H1 (cell line): Measurements from ENCODE around the gene IRGQ. TPM values are rescaled to one million over a fixed set of nuclear protein-coding genes. Genes with fewer than 3 reads are reported as not detected.

Experiments used
- CTCF ChIA-PET: fragments of 300-600 bp; sonication (Branson Sonifier 250); formaldehyde crosslinking; loops from one replicate; lab custom pipeline; 2021; ENCODE audit not compliant: partially characterized antibody; lab: Charles Lee
- POLR2A ChIA-PET: fragments of 300-600 bp; sonication (Branson Sonifier 250); formaldehyde crosslinking; loops from one replicate; lab custom pipeline; 2021; ENCODE audit warnings: inconsistent platforms; ENCODE audit not compliant: partially characterized antibody; lab: Charles Lee
- DNase-seq, 2 experiments: peaks; one replicate each; pipeline versions ENCODE4 v3.0.0 to v3.0.0-alpha.2; 2010 to 2022; ENCODE audit warnings: low spot score in 2 of 2, low read depth in 1 of 2, mixed read lengths in 1 of 2
- FAIRE-seq: peaks from 2 replicates; lab custom pipeline; 2011; peaks lifted over from hg19 to GRCh38; lab: Jason Lieb, UNC
- H2AFZ ChIP-seq: 2 replicates; pipeline ENCODE4 v1.8.1; 2012; ENCODE audit warnings: low read length, inconsistent platforms
- H2AK5ac ChIP-seq: 2 replicates; pipeline ENCODE4 v1.6.1; 2013; ENCODE audit warnings: low read depth, low read length
- H2BK120ac ChIP-seq: replicated peaks from 2 replicates; pipeline ENCODE3; 2013; ENCODE audit warnings: low read depth, low read length, inconsistent platforms
- H2BK12ac ChIP-seq: 2 replicates; pipeline ENCODE4 v1.6.1; 2013; ENCODE audit warnings: low read depth, low read length
- H2BK15ac ChIP-seq: 2 replicates; pipeline ENCODE4 v1.6.1; 2013; ENCODE audit warnings: low read length
- H2BK20ac ChIP-seq: 2 replicates; pipeline ENCODE4 v1.6.1; 2013; ENCODE audit warnings: low read length
- H2BK5ac ChIP-seq: 2 replicates; pipeline ENCODE4 v1.6.1; 2013; ENCODE audit warnings: low read depth, low read length
- H3K14ac ChIP-seq: 2 replicates; pipeline ENCODE4 v1.6.1; 2013; ENCODE audit warnings: inconsistent platforms; ENCODE audit not compliant: insufficient read length
- H3K18ac ChIP-seq: 2 replicates; pipeline ENCODE4 v1.6.1; 2013; ENCODE audit warnings: low read length; ENCODE audit errors: extremely low read depth
- H3K23ac ChIP-seq: 2 replicates; pipeline ENCODE4 v1.6.1; 2013; ENCODE audit warnings: inconsistent platforms; ENCODE audit not compliant: insufficient read length
- H3K23me2 ChIP-seq: 2 replicates; pipeline ENCODE4 v1.6.1; 2013; ENCODE audit warnings: low read depth, low read length
- H3K27ac ChIP-seq: 2 replicates; pipeline ENCODE4 v1.6.1; 2011; ENCODE audit warnings: low read depth, low read length, inconsistent platforms
- H3K27me3 ChIP-seq, 4 experiments: replicated peaks in 1 of 4; 1 replicate in 1 of 4; 2 replicates in 3 of 4; pipeline versions ENCODE4 v1.6.1 to v1.8.1; 2011 to 2013; ENCODE audit warnings: low read length in 3 of 4, mild to moderate bottlenecking in 3 of 4, inconsistent platforms in 2 of 4, mixed read lengths in 2 of 4, moderate library complexity in 1 of 4; ENCODE audit not compliant: control insufficient read depth in 3 of 4, insufficient read depth in 3 of 4; ENCODE audit errors: extremely low read depth in 1 of 4
- H3K36me3 ChIP-seq, 4 experiments: 2 replicates each; pipeline versions ENCODE4 v1.6.1 to v1.8.1; 2011 to 2013; ENCODE audit warnings: mild to moderate bottlenecking in 4 of 4, low read length in 3 of 4, moderate library complexity in 2 of 4, control low read depth in 1 of 4, inconsistent platforms in 1 of 4; ENCODE audit not compliant: insufficient read depth in 4 of 4, control insufficient read depth in 2 of 4
- H3K4ac ChIP-seq: replicated peaks from 2 replicates; pipeline ENCODE3; 2013; ENCODE audit warnings: low read length, low read depth, mixed read lengths, inconsistent platforms; ENCODE audit not compliant: insufficient read length
- H3K4me1 ChIP-seq, 4 experiments: replicated peaks in 1 of 4; 1 replicate in 1 of 4; 2 replicates in 3 of 4; pipeline versions ENCODE4 v1.6.1 to v1.8.1; 2011 to 2013; ENCODE audit warnings: low read length in 3 of 4, inconsistent platforms in 2 of 4, mixed read lengths in 1 of 4; ENCODE audit not compliant: insufficient read depth in 4 of 4, control insufficient read depth in 3 of 4
- H3K4me2 ChIP-seq, 2 experiments: 2 replicates each; pipeline versions ENCODE4 v1.6.1 to v1.8.1; 2011 to 2013; ENCODE audit warnings: low read depth in 2 of 2, low read length in 2 of 2, control low read depth in 1 of 2, inconsistent platforms in 1 of 2, mild to moderate bottlenecking in 1 of 2; ENCODE audit not compliant: insufficient read depth in 1 of 2
- H3K4me3 ChIP-seq, 4 experiments: fragments of 200-600, 300-600 bp in 1 of 4; sonication (generic), shearing (Covaris generic), sonication (Bioruptor Twin) in 1 of 4; 2 replicates each; pipeline versions ENCODE4 v1.5.1 to v1.8.1; 2011 to 2016; ENCODE audit warnings: low read length in 4 of 4, low read depth in 3 of 4, control low read depth in 2 of 4, inconsistent platforms in 2 of 4, mild to moderate bottlenecking in 2 of 4, mixed read lengths in 1 of 4, moderate library complexity in 1 of 4; ENCODE audit not compliant: insufficient read depth in 2 of 4; ENCODE audit errors: extremely low read depth in 1 of 4
- H3K56ac ChIP-seq: replicated peaks from 2 replicates; pipeline ENCODE3; 2013; ENCODE audit warnings: low read depth, mild to moderate bottlenecking, mixed read lengths, low read length, inconsistent platforms; ENCODE audit not compliant: insufficient read length
- H3K79me1 ChIP-seq: 2 replicates; pipeline ENCODE4 v1.6.1; 2013; ENCODE audit warnings: low read depth, low read length, control low read depth
- H3K79me2 ChIP-seq, 2 experiments: 2 replicates each; pipeline versions ENCODE4 v1.6.1 to v1.8.1; 2012 to 2013; ENCODE audit warnings: low read length in 2 of 2, mild to moderate bottlenecking in 2 of 2, inconsistent platforms in 1 of 2; ENCODE audit not compliant: insufficient read depth in 2 of 2, control insufficient read depth in 1 of 2
- H3K9ac ChIP-seq, 4 experiments: replicated peaks in 1 of 4; 1 replicate in 1 of 4; 2 replicates in 3 of 4; pipeline versions ENCODE4 v1.6.1 to v1.8.1; 2011 to 2013; ENCODE audit warnings: low read depth in 3 of 4, low read length in 3 of 4, control low read depth in 2 of 4, mild to moderate bottlenecking in 2 of 4, moderate library complexity in 2 of 4, inconsistent platforms in 1 of 4; ENCODE audit errors: extremely low read depth in 1 of 4
- H3K9me3 ChIP-seq, 2 experiments: 2 replicates each; pipeline versions ENCODE4 v1.6.1 to v1.8.1; 2012 to 2013; ENCODE audit warnings: mild to moderate bottlenecking in 2 of 2, moderate library complexity in 2 of 2, control low read depth in 1 of 2, inconsistent platforms in 1 of 2, low read depth in 1 of 2, low read length in 1 of 2, mixed read lengths in 1 of 2; ENCODE audit not compliant: insufficient read depth in 2 of 2
- H4K20me1 ChIP-seq, 2 experiments: replicated peaks in 1 of 2; 2 replicates each; pipeline versions ENCODE3 to v1.8.1; 2011 to 2013; ENCODE audit warnings: inconsistent platforms in 2 of 2, low read length in 2 of 2, mild to moderate bottlenecking in 1 of 2; ENCODE audit not compliant: insufficient read depth in 2 of 2, control insufficient read depth in 1 of 2
- H4K5ac ChIP-seq: 2 replicates; pipeline ENCODE4 v1.6.1; 2013; ENCODE audit warnings: low read length, low read depth, mixed read lengths, inconsistent platforms; ENCODE audit not compliant: insufficient read length
- H4K8ac ChIP-seq: 2 replicates; pipeline ENCODE4 v1.8.0; 2013; ENCODE audit warnings: mild to moderate bottlenecking, moderate library complexity, low read length, inconsistent platforms; ENCODE audit not compliant: insufficient read depth; ENCODE audit errors: extremely low read depth
- H4K91ac ChIP-seq: replicated peaks from 2 replicates; pipeline ENCODE3; 2013; ENCODE audit warnings: low read length, mixed read lengths, inconsistent platforms; ENCODE audit not compliant: insufficient read length
- ASH2L ChIP-seq: fragments of 200-600, 300-600 bp; sonication (generic); IDR thresholded peaks from one replicate; pipeline ENCODE4 v1.7.1; 2017; ENCODE audit warnings: low read length
- CHD1 ChIP-seq: IDR thresholded peaks from 2 replicates; pipeline ENCODE4 v1.6.1; 2012; ENCODE audit warnings: low read depth, low read length, improper control_type of control experiment
- FOSL1 ChIP-seq: IDR thresholded peaks from 2 replicates; pipeline ENCODE4 v1.6.1; 2011; ENCODE audit warnings: mild to moderate bottlenecking, low read depth, low read length, moderate library complexity; ENCODE audit not compliant: insufficient read depth
- GABPA ChIP-seq: IDR thresholded peaks from 2 replicates; pipeline ENCODE4 v1.6.1; 2011; ENCODE audit warnings: mild to moderate bottlenecking, low read length, moderate library complexity, borderline replicate concordance; ENCODE audit not compliant: insufficient read depth
- POLR2A ChIP-seq, 2 experiments: IDR thresholded peaks; 1 replicate in 1 of 2; 2 replicates in 1 of 2; pipeline ENCODE4 v1.6.1; 2011; ENCODE audit warnings: low read depth in 2 of 2, low read length in 2 of 2, mild to moderate bottlenecking in 2 of 2; ENCODE audit errors: control extremely low read depth in 1 of 2
- WGBS, 2 experiments: shearing (Covaris generic) in 1 of 2; methylation state at CpG; one replicate each; pipeline versions ENCODE4 v1.1.6 to v1.1.7; 2013 to 2015; ENCODE audit warnings: low lambda C conversion rate in 2 of 2, mixed read lengths in 2 of 2, inconsistent platforms in 1 of 2, low coverage in 1 of 2, missing lambda C conversion rate in 1 of 2; ENCODE audit not compliant: insufficient replicate concordance in 2 of 2, insufficient coverage in 1 of 2, insufficient read length in 1 of 2; ENCODE audit errors: extremely low coverage in 1 of 2, missing lambda C conversion rate in 1 of 2; 5-methylcytosine and 5-hydroxymethylcytosine counted together
- polyA plus RNA-seq, 7 experiments: library from polyadenylated mRNA; depleted of rRNA in 3 of 7; stranded (reverse) in 5 of 7; unstranded in 2 of 7; fragments of >200 nt in 5 of 7; fragments of 200-250 nt in 2 of 7; gene quantifications; 1 replicate in 5 of 7; 2 replicates in 1 of 7; 4 replicates in 1 of 7; pipeline versions ENCODE4 v1.2.1 to v1.2.3, GENCODE V29; 2011 to 2013; ENCODE audit warnings: missing spikeins in 2 of 7, mixed read lengths in 2 of 7
- total RNA-seq: library from RNA; stranded (reverse); fragmentation: NEBNext Ultra II Directional; extraction: Animal tissue kit (Norgen Biotek cat#: 25700); gene quantifications from 2 replicates; pipeline ENCODE4 v1.2.1, GENCODE V29; 2021

The IRGQ gene
- total and polyA plus RNA-seq, 2 of the 8 experiments (the other 6 are each of a cell fraction or from before 2014, with no cell fraction given): 16.0 to 42.9 TPM

DNA sequence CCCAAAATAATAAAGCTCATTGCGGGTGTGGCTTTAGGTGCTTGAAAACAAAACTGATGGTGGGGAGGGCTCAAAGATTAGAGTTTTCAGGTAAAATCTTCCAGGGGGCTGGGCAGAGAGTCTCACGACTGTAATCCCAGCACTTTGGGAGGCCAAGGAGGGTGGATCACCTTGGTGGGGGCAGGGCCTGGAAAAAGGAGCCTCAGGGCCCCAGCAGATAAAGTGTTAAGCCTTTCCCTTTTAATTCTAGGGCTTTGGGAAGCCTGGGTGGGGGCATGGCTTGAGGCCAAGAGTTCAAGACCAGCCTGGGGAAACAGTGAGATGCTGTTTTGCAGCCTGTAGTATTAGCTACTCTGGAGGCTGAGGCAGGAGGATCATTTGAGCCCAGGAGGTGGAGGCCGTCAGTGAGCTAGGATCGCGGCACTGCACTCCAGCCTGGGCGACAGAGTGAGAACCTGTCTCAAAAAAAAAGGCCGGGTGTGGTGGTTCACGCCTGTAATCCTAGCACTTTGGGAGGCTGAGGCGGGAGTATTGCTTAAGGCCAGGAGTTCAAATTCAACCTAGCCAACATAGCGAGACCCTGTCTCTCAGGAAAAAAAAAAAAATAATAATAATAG lies 1.7 kb downstream of the IRGQ start:
- TF ChIP-seq ASH2L (no peak), CHD1 (no peak), POLR2A (IDR thresholded peaks at IDR 0.05; ENCODE audit: control extremely low read depth in 1 of 2, low read depth in 2 of 2, low read length in 2 of 2) (no peak), GABPA (no peak), FOSL1 (no peak)
- FAIRE-seq (no peak), DNase-seq (no peak)
- H2BK20ac ChIP-seq: no peak overlapping the region
- CTCF ChIA-PET: interaction anchor here (0.6 to 6.5 kb wide), 45 partner anchors 10 to 1571 kb away, joined by 3 to 92 read pairs (median 4); partner anchors contain the start of genes ETHE1, PINLYP, XRCC1 and ZNF428
- no peak overlapping the region for H3K18ac ChIP-seq
- H3K27me3 ChIP-seq: no peaks in the 10 kb centered on the region
- H2BK12ac ChIP-seq: no peak overlapping the region
- no peak overlapping the region for H2BK120ac ChIP-seq
- no peak overlapping the region for H4K8ac ChIP-seq
- H4K91ac ChIP-seq: no peak overlapping the region
- no peaks in the 10 kb centered on the region for H3K9me3 ChIP-seq
- H3K4me3 ChIP-seq: no peak overlapping the region; a peak in 1 of 8 replicates
- no peak overlapping the region for H3K4ac ChIP-seq
- H3K79me2 ChIP-seq: peaks cover 5 to 20% of the 10 kb centered on the region in 2 experiments
- H2BK5ac ChIP-seq: no peak overlapping the region
- POLR2A ChIA-PET: interaction anchor here (0.6 to 3.9 kb wide), 10 partner anchors 11 to 74 kb away, joined by 3 to 36 read pairs (median 4); partner anchors contain the start of genes PINLYP, XRCC1 and ZNF575
- no peak overlapping the region for H3K27ac ChIP-seq
- peaks cover 2 to 6% (median 3%) of the 10 kb centered on the region in 4 experiments; a peak in 6 of 7 replicates for H3K4me1 ChIP-seq
- H2BK15ac ChIP-seq: no peak overlapping the region
- peaks cover 3 to 26% (median 10%) of the 10 kb centered on the region in 4 experiments; a peak in 5 of 8 replicates for H3K36me3 ChIP-seq
- WGBS, 2 experiments: 87% methylated on average over 10 of the region's 10 CpGs; no CpG with 5 or more reads in 1 of the 2 experiments
- no peak overlapping the region for H3K56ac ChIP-seq
- H2AK5ac ChIP-seq: no peak overlapping the region
- H3K9ac ChIP-seq: no peak overlapping the region
- H3K14ac ChIP-seq: no peak overlapping the region
- peaks cover 7% of the 10 kb centered on the region for H3K79me1 ChIP-seq
- H4K5ac ChIP-seq: no peak overlapping the region
- H2AFZ ChIP-seq: no peak overlapping the region
- no peak overlapping the region for H3K23ac ChIP-seq
- H4K20me1 ChIP-seq: peaks cover 3 to 6% of the 10 kb centered on the region in 2 experiments
- H3K23me2 ChIP-seq: peaks cover 16% of the 10 kb centered on the region; the same call in 1 of the 2 replicates
- peak overlapping the region in 1 of 2 experiments; percentile 89; a peak in 1 of 4 replicates for H3K4me2 ChIP-seq
